NOMO-1 (cell line): ENCODE data around the gene SOX18.
"Not testable (repeated sequence)": the region's sequence is repeated elsewhere in the genome, so short reads cannot be mapped to it uniquely, and the experiment has no call there.

Experiments used
- DNase-seq, 2 experiments: peaks; one replicate each; lab custom pipeline; 2025; ENCODE audit not compliant: unreplicated experiment in 2 of 2; lab: John Stamatoyannopoulos, UW

Gene SOX18

DNA sequence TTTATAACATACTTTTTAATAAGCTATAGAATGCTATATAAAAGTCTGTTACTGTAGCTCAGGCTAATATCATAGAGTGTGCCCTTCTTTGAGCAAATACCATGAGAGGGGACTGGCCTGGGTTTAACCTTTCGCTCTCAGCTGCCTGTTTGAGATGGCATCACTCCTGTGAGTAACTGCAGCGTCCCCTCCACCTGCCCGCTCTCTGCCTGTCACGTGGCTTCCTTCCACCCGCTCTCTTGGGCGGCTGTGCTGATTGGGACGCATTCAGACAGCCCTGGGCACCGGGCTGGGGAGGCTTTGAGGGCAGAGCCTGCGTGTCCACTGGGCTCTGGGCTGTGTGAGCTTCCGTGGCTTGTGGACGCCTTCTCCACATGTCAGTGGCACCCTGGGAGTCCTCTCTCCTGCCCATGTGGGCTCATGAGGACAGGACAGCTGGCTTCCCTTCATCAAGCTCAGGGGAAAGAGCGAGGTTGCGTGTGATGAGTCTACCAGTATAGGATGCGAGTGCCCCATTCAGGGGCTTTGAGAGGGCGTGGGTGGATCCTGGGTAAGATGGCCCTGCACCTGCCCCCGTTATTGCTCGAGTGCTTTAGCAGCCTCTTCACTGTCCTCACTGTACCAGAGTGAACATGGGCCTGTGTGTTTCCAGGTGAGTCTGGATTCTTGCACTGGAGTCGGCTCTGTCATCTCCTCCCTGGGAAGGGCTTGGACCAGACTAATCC lies 24.2 kb downstream of the SOX18 start:
- no peak for DNase-seq

DNA sequence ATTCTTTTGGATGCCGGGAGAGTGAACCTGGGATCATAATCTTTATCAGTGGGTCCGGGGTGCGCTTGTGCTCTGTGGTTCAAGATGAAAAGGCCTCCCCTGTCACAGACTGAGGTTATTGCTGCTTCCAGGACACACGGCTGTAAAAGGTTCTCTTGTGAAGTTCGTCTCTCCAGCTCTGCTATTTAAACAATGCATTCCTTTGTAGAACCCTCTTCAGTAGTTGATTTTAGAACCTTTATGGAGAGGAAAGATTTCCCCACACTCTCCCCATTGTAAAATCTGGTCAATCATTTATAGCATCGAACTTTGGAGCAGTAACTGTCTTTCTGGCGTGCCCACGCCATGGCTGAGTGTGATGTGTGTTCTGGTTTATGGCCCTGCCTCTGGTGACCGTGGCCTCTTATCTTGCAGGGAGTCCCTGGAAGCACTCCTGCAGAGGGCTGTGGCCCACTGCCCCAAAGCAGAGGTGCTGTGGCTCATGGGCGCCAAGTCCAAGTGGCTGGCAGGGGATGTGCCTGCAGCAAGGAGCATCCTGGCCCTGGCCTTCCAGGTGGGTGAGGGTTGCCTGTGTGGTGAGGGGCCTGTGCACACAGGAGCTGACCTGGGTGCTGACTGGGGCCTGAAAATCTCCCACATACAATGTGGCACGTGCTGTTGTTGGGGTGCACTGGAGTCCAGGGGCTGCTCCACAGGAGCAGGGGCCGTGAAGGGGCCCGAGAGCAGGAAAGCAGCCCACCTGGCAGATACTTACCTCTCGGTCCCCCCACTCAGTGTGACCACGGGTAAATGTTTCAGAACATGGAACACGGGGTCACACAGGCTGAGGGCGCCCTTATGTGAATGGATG lies 25.1 kb downstream of the SOX18 start:
- DNase-seq: no peak

- no peak for DNase-seq
Measured at GRCh38 chr20:64023361-64024140, 25.9 kb downstream of the SOX18 start.

GRCh38 chr20:64022671-64023360 lies 26.6 kb downstream of the SOX18 start:
- DNase-seq: no peak

DNA sequence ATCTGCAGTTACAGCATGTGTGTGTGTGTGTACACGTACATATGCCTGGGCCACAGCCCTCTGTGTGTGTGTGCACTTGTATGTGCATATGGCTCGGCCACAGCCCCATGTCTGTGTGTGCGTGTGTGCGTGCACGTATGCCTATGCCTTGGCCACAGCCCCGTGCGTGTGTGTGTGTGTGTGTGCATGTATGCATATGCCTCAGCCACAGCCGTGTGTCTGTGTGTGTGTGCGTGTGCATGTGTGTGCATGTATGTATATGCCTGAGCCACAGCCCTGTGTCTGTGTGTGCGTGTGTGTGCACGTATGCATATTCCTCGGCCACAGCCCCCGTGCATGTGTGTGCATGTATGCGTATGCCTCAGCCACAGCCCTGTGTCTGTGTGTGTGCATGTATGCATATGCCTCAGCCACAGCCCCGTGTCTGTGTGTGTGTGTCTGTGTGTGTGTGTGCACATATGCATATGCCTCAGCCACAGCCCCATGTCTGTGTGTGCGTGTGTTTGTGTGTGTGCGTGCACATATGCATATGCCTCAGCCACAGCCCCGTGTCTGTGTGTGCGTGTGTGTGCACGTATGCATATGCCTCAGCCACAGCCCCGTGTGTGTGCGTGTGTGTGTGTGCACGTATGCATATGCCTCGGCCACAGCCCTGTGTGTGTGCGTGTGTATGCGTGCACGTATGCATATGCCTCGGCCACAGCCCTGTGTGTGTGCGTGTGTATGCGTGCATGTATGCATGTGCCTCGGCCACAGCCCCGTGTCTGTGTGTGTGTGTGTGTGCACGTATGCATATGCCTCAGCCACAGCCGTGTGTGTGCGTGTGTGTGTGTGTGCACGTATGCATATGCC lies 28.1 kb downstream of the SOX18 start:
- DNase-seq: no peak

GRCh38 chr20:64015635-64016034 lies 33.8 kb downstream of the SOX18 start:
- DNase-seq: no peak

GRCh38 chr20:64012385-64013154 lies 36.9 kb downstream of the SOX18 start:
- not testable (repeated sequence) for DNase-seq

GRCh38 chr20:64011366-64011779 lies 38.1 kb downstream of the SOX18 start:
- DNase-seq: no peak

DNA sequence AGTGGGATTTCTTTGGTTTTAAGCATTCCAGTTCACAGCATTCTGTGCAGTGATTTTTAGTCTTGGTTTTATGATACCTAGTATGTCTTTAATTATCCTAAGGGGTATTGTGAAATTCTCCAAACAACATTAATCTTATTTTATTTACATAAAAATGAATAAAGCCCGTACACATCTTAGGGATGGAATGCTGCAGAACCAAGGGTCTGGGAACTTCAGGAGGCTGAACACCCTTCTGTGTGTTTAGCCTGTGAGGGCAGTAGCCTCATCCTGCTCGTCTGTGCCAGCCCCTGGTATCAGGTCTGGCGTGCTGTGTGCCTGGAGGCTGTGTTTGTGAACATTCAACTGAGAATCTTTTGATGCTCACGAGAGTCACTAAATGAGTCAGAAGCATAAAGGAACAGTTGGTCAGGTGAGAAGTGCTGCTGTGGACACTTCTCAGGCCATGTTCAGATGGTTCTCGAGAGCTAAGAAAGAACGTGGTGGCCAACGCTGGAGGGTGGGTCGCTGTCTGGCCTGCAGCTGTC lies 38.7 kb downstream of the SOX18 start:
- no peak for DNase-seq

DNA sequence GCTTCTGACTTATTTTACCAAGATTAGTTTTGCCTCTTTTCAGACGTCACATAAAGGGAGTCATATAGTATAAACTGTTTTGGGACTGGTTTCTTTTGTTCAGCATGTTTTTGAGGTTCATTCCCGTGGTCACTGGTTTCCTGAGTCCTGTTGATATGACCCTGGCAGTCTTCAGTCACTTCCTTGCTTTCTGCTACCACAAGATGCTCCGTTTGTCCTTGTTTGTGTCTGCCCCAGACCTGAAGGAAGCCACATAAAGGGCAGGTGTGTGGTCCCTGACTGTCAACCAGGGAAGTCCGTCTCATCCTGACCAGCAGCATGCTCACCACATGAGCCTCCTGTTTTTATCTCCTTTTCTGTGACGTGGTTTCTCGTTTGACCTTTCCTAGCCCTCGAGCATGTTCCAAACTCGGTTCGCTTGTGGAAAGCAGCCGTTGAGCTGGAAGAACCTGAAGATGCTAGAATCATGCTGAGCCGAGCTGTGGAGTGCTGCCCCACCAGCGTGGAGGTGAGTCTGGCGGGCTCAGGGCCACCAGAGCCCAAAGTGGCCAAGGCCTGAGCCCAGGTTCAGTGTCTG lies 39.5 kb downstream of the SOX18 start:
- DNase-seq: no peak

DNA sequence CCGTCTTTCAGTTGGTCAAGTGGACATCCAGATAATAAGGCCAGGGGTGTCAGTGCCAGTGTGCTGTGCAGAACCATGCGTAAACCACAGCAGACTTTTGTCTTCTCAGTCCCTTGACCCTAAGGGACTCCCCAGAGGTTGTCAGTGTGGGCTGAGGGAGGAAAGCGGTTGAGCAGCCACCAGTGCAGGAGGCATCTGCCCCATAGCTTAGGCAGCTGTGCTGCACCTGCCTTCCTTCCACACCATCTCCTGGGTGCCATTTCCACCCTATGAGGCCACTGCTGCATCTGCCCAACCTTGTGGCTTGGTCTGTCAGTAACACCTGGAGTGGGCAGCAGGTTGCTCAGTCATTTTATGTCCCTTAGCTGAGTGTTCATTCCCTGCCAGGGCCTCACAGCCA lies 42.5 kb downstream of the SOX18 start:
- no peak for DNase-seq

- DNase-seq: no peak
Measured at GRCh38 chr20:64006490-64006889, 42.9 kb downstream of the SOX18 start.

DNA sequence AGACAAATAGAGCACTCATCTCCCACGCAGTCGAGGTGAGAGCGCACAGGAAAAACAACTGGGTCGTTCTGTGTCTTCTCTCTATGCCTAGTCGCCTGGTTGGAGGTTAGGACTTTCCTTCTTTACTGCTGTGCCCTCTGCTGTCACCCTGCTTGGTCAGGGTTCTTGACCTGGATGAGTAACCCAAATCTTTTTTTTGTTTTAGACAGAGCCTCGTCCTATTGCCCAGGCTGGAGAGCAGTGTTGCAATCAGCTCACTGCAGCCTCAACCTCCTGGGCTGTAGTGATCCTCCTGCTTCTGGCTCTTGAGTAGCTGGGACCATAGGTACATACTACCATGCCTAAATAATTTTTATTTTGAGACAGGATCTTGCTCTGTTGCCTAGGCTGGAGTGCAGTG lies 44.0 kb downstream of the SOX18 start:
- DNase-seq: no peak

DNA sequence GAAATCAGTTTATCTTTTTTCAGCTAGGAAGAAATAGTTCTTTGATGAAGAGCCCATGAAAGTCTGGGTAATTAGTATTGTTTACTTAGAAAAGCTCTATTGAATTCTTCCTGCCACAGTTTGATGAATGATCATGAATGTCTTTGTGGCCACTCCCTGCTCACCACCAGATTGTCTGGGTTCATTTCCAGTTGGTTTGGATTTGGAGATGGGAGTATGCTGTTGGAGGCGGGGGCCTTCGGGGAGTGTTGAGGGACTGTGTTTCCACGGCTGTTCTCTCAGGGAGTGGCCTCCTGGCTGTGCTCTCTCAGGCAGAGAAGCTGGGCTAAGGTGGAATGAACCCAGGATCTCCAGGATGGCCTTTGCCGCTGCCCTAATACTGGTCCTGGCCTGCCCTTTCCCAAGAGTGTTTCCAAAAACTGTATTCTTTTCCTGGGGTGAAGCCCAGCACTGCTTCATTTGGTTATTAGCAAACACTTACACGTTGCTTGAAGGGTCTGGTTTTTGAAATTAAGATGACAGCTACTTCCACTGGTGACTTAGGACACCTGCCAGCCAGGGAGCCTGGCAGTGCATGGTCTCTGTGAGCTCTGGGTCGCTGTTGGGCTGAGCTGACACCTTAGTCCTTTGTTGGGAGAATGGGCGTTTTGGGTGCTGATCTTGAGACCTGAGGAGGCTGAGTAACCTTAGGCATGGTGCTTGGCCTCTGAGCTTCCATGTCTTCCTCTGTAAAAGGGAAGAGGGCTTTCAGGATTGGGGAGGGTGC lies 45.3 kb downstream of the SOX18 start:
- no peak for DNase-seq

GRCh38 chr20:64001607-64002011 lies 47.8 kb downstream of the SOX18 start:
- DNase-seq: no peak

GRCh38 chr20:64000906-64001305 lies 48.5 kb downstream of the SOX18 start:
- no peak for DNase-seq
